Caco-2 (cell line): Measurements from ENCODE around the gene CACNB2. TPM values are rescaled to one million over a fixed set of nuclear protein-coding genes. Genes with fewer than 3 reads are reported as not detected.

Source experiments
- BruUV-seq: library from RNA; stranded (reverse); fragments of 400-500 nt; replicated peaks from 2 replicates; lab custom pipeline; 2021; lab: Mats Ljungman, UMichigan
- CTCF ChIA-PET: fragments of 300-600 bp; sonication (Branson Sonifier 250); formaldehyde crosslinking; loops from one replicate; lab custom pipeline; 2022; ENCODE audit warnings: antibody characterized with exemption; lab: Charles Lee
- POLR2A ChIA-PET: fragments of 300-600 bp; sonication (Branson Sonifier 250); formaldehyde crosslinking; loops from one replicate; lab custom pipeline; 2022; ENCODE audit warnings: antibody characterized with exemption; lab: Charles Lee
- DNase-seq, 2 experiments: peaks; one replicate each; pipeline versions ENCODE4 v3.0.0 to v3.0.0-alpha.2; 2020 to 2022
- H3K27me3 ChIP-seq: replicated peaks from 2 replicates; pipeline ENCODE4 v1.6.0; 2011; ENCODE audit warnings: low read length; ENCODE audit not compliant: control insufficient read depth, insufficient read depth
- H3K36me3 ChIP-seq: 2 replicates; pipeline ENCODE4 v1.5.1; 2011; ENCODE audit warnings: low read length; ENCODE audit not compliant: control insufficient read depth, insufficient read depth
- H3K4me1 ChIP-seq: fragments of 250-450 bp; sonication (Bioruptor Pico); 2 replicates; pipeline ENCODE4 v1.5.1; 2020; ENCODE audit warnings: mild to moderate bottlenecking
- H3K4me3 ChIP-seq: 2 replicates; pipeline ENCODE4 v1.5.1; 2011; ENCODE audit warnings: low read depth, mild to moderate bottlenecking, control low read depth, low read length
- H3K9me3 ChIP-seq: fragments of 250-450 bp; sonication (Bioruptor Pico); 2 replicates; pipeline ENCODE4 v1.5.1; 2020; ENCODE audit warnings: mild to moderate bottlenecking, moderate library complexity
- H3K27ac Mint-ChIP-seq: one replicate; pipeline ENCODE4 v1.8.0; 2022; ENCODE audit warnings: mixed read lengths; ENCODE audit not compliant: unreplicated experiment
- H3K27me3 Mint-ChIP-seq: one replicate; pipeline ENCODE4 v1.8.0; 2022; ENCODE audit warnings: mixed read lengths; ENCODE audit not compliant: insufficient read depth, unreplicated experiment
- H3K36me3 Mint-ChIP-seq: one replicate; pipeline ENCODE4 v1.8.0; 2022; ENCODE audit warnings: mild to moderate bottlenecking, mixed read lengths; ENCODE audit not compliant: insufficient read depth, unreplicated experiment
- H3K4me1 Mint-ChIP-seq: one replicate; pipeline ENCODE4 v1.8.0; 2022; ENCODE audit warnings: low read depth, mixed read lengths; ENCODE audit not compliant: unreplicated experiment
- H3K4me3 Mint-ChIP-seq: one replicate; pipeline ENCODE4 v1.8.0; 2022; ENCODE audit warnings: mild to moderate bottlenecking, moderate library complexity, mixed read lengths; ENCODE audit not compliant: unreplicated experiment
- H3K9me3 Mint-ChIP-seq: one replicate; pipeline ENCODE4 v1.8.0; 2022; ENCODE audit warnings: mixed read lengths; ENCODE audit not compliant: unreplicated experiment
- CTCF ChIP-seq, 2 experiments: fragments of 200-600 bp in 1 of 2; IDR thresholded peaks; 1 replicate in 1 of 2; 2 replicates in 1 of 2; pipeline versions ENCODE4 v1.5.1 to v1.8.0; 2011 to 2022; ENCODE audit warnings: antibody characterized with exemption in 1 of 2, control low read depth in 1 of 2, inconsistent platforms in 1 of 2, low read depth in 1 of 2, low read length in 1 of 2, mild to moderate bottlenecking in 1 of 2, moderate library complexity in 1 of 2; ENCODE audit not compliant: insufficient read depth in 1 of 2, severe bottlenecking in 1 of 2, unreplicated experiment in 1 of 2
- intact Hi-C: fragments of 100-400 bp; cut with micrococcal nuclease; formaldehyde crosslinking; loops from one replicate; pipeline ENCODE4 v1.10.0; 2022; ENCODE audit not compliant: unreplicated experiment
- total RNA-seq: library from RNA; stranded (reverse); gene quantifications from 2 replicates; pipeline ENCODE4 v1.2.3, GENCODE V29; 2022

The CACNB2 gene
- total RNA-seq, 1 experiment from 2014 or later, result 0.98 TPM

- Mint-ChIP-seq H3K4me1 (no peaks in the 10 kb centered on the region), H3K27me3 (no peaks in the 10 kb centered on the region), H3K4me3 (no peak overlapping the region), H3K9me3 (no peaks in the 10 kb centered on the region), H3K36me3 (no peaks in the 10 kb centered on the region), H3K27ac (no peak overlapping the region)
- H3K27me3 ChIP-seq, result no peaks in the 10 kb centered on the region
- intact Hi-C loops, result no loop called here
- no peaks in the 10 kb centered on the region for H3K4me1 ChIP-seq
- CTCF ChIA-PET, result no interaction called here
- H3K4me3 ChIP-seq, result no peak overlapping the region
- H3K9me3 ChIP-seq, result no peaks in the 10 kb centered on the region
- DNase-seq, result no peak
- H3K36me3 ChIP-seq, result no peaks in the 10 kb centered on the region
- no peak for TF ChIP-seq CTCF (IDR thresholded peaks at IDR 0.05; ENCODE audit: insufficient read depth in 1 of 2, low read depth in 1 of 2, low read length in 1 of 2, severe bottlenecking in 1 of 2, unreplicated experiment in 1 of 2)
- POLR2A ChIA-PET, result no interaction called here
- BruUV-seq, result no TSS peak
Measured at GRCh38 chr10:18508587-18508986, 368.4 kb downstream of the CACNB2 start.

GRCh38 chr10:18514537-18514936 is 374.3 kb downstream of the CACNB2 start:
- DNase-seq, result no peak
- Mint-ChIP-seq H3K36me3 (no peaks in the 10 kb centered on the region), H3K27me3 (no peaks in the 10 kb centered on the region), H3K27ac (no peak overlapping the region), H3K4me3 (no peak overlapping the region), H3K9me3 (no peaks in the 10 kb centered on the region), H3K4me1 (no peaks in the 10 kb centered on the region)
- Histone ChIP-seq H3K9me3 (no peaks in the 10 kb centered on the region), H3K4me3 (no peak overlapping the region), H3K36me3 (no peaks in the 10 kb centered on the region), H3K4me1 (no peaks in the 10 kb centered on the region), H3K27me3 (no peaks in the 10 kb centered on the region)
- BruUV-seq, result no TSS peak
- POLR2A ChIA-PET, result interaction anchor here (0.6 kb wide), 1 partner anchor 1150 kb away, joined by 3 read pairs; no protein-coding TSS in a partner anchor
- CTCF ChIA-PET, result no interaction called here
- intact Hi-C loops, result no loop called here
- TF ChIP-seq CTCF (IDR thresholded peaks at IDR 0.05; ENCODE audit: insufficient read depth in 1 of 2, low read depth in 1 of 2, low read length in 1 of 2, severe bottlenecking in 1 of 2, unreplicated experiment in 1 of 2), result no peak

- Mint-ChIP-seq H3K4me1 (no peaks in the 10 kb centered on the region), H3K4me3 (no peak overlapping the region), H3K9me3 (no peaks in the 10 kb centered on the region), H3K27ac (no peak overlapping the region), H3K36me3 (no peaks in the 10 kb centered on the region), H3K27me3 (no peaks in the 10 kb centered on the region)
- Histone ChIP-seq H3K36me3 (no peaks in the 10 kb centered on the region), H3K27me3 (no peaks in the 10 kb centered on the region), H3K4me1 (no peaks in the 10 kb centered on the region), H3K4me3 (no peak overlapping the region), H3K9me3 (no peaks in the 10 kb centered on the region)
- no peak for TF ChIP-seq CTCF (IDR thresholded peaks at IDR 0.05; ENCODE audit: insufficient read depth in 1 of 2, low read depth in 1 of 2, low read length in 1 of 2, severe bottlenecking in 1 of 2, unreplicated experiment in 1 of 2)
- ChIA-PET CTCF (no interaction called here), POLR2A (no interaction called here)
- DNase-seq, result no peak
- no TSS peak for BruUV-seq
- intact Hi-C loops, result no loop called here
Measured at GRCh38 chr10:18516851-18517250, 376.6 kb downstream of the CACNB2 start.
